GM12872 (cell line): ENCODE measurements around the gene CRYBB1.

Experiments used
- CTCF ChIP-seq: IDR thresholded peaks from 3 replicates; pipeline ENCODE4 v1.5.1; 2011; ENCODE audit warnings: low read depth, mild to moderate bottlenecking, low read length, moderate library complexity; ENCODE audit not compliant: insufficient read depth

CRYBB1 gene

GRCh38 chr22:26570864-26571525, 46.8 kb downstream of the CRYBB1 start:
- TF ChIP-seq CTCF = no peak

- TF ChIP-seq CTCF = no peak
Observed at GRCh38 chr22:26570115-26570514, 47.7 kb downstream of the CRYBB1 start.

- no peak for TF ChIP-seq CTCF
Observed at GRCh38 chr22:26568207-26568706, 49.6 kb downstream of the CRYBB1 start.

- no peak for TF ChIP-seq CTCF
Observed at GRCh38 chr22:26567610-26568009, 50.2 kb downstream of the CRYBB1 start.

GRCh38 chr22:26566994-26567393, 50.8 kb downstream of the CRYBB1 start:
- TF ChIP-seq CTCF = no peak

- no peak for TF ChIP-seq CTCF
Observed at GRCh38 chr22:26565889-26566288, 51.9 kb downstream of the CRYBB1 start.

GRCh38 chr22:26565181-26565580, 52.6 kb downstream of the CRYBB1 start:
- no peak for TF ChIP-seq CTCF

- no peak for TF ChIP-seq CTCF
Observed at GRCh38 chr22:26564672-26565071, 53.2 kb downstream of the CRYBB1 start.
